Measurements from ENCODE around the gene PLD1. TPM values are rescaled to one million over a fixed set of nuclear protein-coding genes. Genes with fewer than 3 reads are reported as not detected.
"Not testable (repeated sequence)": the region's sequence is repeated elsewhere in the genome, so short reads cannot be mapped to it uniquely, and the experiment has no call there.

Gene PLD1
- total RNA-seq, 1 donor from 2014 or later: 51.5 TPM

DNA sequence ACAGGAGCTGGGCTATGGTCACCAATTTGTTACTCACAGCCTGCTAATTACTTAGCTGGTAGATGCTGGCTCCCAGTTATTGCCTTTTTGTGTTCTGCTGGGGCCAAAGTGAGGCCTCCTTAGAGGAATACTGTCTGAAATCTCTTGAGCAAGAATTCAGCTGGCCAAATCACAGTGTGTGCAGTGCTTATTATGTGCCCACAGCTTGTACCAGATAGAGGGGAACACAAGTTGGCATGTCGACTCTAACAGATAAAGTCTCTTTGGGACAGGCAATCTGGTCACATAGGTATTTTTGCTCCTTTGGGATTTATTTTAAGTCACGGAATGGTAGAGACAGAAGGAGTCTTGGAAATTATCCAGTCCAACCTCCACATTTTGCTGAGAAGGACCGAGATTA, 26.6 kb upstream of the PLD1 start:
- DNase-seq: no peak

DNA sequence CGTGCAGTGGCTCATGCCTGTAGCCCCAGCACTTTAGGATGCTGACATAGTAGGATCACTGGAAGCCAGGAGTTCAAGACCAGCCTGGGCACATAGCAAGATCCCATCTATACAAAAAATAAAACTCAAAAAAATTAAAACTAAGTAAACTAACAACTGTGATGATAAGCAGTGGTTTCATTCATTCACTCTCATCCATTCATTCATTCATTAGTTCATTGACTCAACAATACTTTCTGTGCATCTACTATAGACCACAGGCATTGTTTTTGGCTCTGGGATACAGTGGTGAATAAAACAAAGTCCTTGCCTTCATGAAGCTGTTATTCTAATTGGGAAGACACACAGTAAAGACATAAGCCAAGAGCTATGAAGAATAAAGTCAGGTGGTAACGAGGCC, 25.3 kb upstream of the PLD1 start:
- DNase-seq: no peak

DNA sequence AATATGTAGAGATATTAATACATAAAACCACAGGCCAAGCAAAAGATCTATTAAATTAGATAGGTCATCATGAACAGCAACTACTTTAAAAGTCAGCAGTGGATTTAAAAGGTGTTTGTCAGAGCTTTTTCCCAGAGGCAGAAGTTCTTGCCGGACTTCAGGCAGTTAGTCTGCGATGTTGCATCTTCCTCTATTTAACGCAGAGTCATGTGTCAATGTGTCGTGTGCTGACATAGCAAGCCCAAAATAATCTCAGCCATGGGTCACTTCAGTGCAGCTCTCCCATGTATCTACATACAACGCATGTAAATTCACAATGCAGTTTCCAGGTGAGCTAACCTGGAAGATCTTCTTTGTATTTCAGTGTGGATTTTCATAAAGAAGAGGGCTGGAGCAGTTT, 24.8 kb upstream of the PLD1 start:
- no peak for DNase-seq

DNA sequence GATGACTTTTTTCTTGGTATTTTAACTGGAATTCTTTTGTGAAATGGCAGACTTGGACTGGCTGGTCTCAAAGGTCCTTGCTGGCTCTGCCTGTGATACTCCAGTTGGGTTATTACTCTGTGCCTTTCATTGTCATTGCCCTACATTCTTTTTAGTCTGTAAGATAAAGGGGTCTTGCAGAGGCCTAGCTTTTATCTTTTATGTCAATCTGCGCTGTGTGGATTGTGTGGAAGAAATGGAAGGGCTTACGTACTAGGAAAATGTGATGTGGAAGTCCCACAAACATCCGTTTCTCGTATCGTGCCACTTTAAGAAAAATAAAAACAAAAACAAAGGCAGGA, 24.1 kb upstream of the PLD1 start:
- no peak for DNase-seq

DNA sequence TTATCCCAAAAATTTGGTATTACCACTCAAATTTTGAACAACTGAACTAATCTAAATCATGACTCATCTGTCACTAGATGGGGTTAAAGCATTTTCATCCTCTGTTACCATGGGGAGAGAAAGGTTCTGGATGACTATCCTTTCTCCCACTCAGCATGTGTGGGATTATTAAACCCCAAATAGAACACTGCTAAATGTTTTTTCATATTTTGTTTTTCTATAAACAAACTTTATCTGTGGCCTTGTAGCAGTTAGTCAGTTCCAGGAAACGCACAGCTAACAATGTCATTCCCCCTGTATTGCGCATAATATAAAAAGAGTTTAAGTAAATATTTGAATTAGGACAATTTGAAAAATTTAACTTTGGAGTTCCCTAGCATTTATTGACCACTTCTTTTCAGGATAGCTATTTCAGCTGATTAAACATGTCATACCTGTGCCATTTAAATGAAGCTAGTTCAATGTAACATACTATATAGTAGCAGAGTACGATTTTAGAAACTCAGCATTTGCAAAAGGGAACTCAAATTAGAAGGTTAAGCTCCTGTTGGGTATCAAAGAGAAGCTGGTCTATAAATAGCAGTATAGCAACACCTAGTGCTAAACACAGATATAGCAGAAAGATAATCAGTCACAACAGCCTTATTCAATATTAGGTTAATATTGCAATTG, 23.6 kb upstream of the PLD1 start:
- peak; percentile 53 for DNase-seq

DNA sequence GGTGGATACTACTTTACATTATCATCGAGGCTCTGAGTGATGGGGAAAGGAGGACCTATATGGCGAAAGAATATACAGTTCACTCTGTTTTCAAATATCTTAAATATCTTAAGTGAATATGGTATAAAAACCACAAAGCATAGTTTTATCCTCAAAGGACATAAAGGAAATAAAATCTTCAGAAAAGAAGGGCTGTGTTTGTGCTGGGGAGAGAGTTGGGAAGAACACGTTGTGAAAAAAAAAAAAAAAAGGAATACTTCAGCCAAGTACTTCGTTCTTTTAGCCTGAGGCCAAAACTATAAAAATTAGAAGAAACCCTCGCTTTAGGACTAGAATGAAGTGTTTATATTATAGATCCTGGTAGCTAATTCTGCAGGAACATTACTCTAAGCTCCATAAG, 22.7 kb upstream of the PLD1 start:
- peak; percentile 31 for DNase-seq

DNA sequence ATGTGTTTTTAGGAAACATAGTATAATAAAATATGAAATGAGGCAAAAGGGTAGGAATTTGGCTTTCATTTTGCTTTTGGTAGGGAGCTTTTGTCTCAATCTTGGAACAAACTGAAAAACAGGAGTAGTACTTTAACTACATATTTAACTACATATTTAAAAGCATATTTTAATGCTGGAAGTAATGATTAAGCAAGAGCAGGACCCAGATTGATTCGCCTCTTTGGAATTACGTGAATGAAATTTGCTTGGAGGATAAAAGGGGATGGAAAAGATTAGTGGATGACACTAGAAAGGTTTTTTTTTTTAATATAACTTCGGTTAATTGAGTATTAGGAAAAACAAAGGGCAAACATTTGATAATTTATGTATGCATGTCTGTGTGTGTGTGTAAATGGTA, 21.7 kb upstream of the PLD1 start:
- DNase-seq: peak; percentile 40

DNA sequence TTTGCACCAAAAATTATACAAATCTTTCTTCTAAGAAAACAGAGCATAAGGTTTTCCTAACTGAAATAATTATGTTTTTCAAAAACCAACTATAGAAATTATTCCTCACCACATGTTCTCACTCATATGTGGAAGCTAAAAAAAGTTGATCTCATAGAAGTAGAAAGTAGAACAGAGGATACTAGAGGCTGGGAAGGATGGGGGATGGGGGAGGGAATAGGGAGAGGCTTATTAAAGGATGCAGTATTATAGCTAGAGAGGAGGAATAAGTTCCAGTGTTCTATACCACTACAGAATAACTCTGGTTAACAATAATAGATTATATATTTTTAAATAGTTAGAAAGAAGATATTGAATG, 20.2 kb upstream of the PLD1 start:
- peak; percentile 45 for DNase-seq

DNA sequence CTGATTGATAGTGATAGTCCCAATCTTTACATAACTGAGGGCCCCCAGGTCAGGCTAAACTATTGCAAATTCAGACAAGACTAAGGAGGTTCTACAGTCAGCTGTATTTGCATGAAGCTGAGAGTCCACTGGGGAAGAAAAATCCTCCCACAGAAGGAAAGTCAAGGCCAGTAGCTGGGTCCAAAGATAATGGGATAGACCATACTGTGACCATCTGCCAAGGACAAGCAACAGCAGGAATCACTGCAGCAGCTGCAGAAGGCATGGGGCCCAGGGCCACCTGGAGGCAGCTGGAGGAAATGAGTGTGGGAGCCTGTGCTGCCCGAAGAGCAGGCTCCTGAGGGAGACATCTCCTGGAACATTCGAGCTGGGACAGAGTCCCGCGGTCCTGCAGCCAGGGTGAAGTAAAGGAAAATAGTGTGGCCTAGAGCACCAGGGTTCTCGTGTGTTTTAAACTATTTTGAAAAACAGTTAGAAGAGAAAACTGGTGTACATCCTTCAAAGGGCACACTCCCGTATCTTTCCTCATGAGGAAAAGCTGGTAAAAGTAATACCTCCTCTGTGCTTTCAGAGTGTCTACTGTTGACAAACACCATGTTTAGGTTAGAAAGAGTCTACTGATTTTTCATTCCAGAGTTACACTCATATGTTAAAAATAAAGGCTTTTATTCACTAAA, 19.7 kb upstream of the PLD1 start:
- DNase-seq: peak; percentile 55

DNA sequence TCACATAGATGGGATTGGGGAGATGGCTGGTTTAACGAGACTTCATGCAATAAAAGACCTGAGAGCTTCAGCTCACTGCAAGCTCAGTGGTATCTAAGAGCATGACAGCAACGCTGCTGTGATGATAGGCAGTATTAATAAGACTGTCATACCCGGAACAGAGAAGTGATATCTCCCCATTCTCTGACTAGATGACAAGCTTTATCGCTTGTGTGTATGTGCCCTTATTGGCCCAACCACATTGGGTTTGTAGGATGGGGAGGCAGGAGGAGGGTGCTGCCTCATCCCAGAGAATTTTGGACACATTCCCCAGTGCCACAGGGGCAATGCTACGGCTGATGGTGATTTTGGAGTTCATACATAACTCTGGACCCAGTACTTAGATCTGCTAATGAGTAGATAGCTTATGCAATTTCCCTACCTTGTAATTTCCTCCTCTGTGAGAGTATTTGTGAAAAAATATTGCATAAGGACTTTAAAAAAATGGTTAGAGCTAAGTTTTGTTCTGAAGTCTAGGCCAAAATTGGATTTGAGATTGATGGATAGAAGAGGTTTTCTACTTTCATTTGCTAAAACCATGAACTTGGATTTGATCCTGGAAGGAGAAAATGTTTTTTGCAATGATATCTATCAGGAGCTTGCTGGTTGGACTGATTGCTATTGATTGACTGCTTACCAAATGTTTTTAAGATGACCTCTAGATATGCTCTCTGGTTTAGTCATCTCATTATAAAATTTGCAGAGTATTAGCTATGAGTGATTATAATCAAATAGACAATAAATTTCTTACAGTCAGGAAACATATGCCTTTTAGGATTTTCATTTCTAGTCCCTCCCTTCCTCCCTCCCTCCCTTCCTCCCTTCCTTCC, 18.9 kb upstream of the PLD1 start:
- DNase-seq: no peak

DNA sequence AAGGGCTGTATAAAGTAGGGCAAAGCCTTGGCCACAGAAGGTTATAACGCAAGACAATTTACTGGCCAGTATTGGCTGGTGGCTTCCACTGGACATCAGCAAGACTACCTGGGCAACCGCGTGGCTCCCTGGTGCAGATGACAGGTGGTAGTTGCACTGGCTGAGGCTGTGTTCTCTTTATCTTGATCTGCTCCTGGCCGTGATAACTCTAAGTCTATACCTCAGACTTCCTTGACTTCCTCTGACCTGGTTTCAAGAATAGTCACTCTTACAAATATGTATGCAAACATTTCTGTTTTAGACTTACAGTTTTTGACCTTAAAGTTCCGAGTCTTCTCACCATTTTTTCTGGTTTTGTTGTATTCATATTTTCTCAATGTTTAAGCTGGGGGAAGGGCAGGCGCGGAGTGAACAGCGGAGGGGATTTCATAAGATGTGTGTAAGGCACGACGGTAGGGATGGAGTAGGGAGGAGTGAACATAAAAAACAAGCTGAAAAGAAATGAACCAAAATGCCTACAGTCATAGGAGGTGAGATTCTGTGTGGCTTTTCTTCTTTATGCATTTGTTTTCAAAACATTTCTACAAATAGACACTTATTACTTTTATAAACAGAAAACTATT, 17.7 kb upstream of the PLD1 start:
- no peak for DNase-seq

DNA sequence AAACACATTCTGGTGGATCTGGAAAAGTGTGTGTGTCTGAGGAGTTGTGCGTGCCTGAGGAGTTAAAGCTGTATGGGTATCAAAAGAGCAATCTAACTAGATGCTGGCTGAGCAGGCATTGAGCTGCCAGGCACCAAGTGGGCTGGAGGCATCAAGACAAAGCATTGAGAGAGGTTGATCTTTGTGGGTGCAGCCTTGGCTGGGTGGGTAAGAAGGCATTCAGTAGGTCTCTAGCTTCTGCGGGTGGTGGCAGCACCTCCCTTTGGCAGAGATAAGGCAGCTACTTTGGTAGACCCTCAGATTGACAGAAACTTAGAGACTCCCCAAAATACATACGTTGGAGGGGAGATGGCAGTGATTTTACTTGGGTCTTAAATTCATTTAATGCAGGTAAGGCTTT, 17.1 kb upstream of the PLD1 start:
- no peak for DNase-seq

DNA sequence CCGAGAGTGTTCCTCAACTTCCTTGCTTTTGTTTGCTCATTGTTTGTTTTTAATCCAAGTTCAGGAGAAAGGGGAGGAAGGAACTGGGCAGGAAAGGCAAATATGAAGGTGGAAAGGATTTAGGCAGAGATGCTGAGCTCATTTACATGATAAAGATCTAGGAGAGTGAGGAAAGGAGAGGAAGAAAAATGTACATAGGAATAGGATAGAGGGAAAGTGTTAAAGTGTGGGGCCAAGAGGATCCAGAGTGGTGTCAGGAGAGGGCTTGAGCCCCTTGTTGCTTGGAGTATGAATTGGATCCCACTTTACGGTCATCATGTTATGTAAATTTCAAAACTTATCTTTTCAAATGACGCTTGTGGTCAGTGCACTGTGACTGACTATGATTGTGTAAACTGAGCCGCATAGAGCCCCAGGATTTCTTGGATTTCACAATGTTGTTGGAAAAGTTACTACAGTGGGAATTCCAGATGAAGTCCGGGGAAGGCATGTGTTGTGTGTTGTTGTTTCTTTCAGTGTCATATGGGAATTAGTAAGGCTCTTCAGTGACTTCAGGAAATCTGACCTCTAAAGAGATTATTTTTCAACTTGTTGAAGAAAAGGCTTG, 15.0 kb upstream of the PLD1 start:
- DNase-seq: peak; percentile 69

DNA sequence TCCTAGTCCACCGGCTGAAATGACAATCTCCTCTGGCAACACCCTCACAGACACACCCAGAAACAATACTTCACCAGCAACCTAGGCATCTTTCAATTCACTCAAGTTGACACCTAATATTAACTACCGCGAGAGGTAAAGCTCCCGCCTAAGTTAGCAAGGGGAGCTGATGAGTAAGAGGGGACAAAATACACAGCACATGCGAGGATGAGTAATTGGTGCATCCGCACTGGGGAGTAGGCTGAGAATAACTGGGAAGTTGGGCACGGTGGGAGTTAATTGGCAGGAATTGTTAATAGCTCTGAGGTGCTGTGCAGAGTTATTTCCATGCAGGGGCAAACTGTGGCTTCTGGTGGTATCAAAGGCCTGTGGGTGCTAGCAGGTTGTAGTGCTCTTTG, 14.5 kb upstream of the PLD1 start:
- no peak for DNase-seq

DNA sequence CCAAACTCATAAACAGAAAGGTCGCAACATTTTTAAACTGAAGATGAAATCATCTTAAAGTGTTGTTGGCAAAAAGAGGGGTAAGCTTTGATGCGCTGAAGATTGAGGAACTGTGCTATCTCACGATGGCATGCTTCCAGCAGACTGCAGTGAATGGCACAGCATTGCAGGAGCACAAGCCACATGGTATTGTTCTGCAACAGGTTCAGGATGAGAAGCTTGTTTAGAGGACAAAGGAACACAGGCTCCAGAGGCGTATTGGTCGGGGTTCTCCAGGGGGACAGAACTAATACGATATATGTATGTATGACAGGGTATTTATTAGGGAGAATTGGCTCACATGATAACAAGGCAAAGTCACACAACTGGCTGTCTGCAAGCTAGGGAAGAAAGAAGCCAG, 13.8 kb upstream of the PLD1 start:
- DNase-seq: peak; percentile 59

DNA sequence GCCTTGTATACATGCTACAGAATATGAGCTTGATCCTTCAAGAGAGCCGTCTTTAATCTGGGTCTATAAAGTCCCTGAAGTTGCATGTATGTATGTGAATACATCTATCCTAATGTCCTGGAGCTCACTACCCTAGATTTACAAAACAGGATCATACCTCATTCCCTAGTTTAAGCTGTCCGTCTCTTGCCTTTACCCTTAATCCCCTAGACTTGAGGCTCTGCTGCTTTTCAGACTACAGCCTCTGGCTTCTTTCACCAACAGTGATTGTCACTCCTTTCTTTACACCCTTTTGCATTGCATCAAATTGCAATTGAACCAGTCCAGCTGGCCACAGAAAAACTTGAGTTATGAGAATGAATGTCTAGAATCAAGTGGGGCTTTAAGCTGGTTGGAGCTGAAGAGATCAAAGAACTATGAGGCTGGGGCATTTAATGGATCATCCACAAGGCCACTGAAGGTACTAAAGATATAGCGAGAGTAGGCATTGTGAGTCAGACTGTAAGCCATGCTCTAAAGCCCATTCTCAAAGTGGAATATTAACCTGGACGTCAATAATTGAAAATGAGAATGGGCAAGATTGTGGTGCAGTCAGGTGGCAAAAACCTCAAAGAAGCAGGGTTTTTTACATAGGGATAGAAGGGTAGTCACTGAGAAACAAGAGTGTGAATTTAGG, 12.3 kb upstream of the PLD1 start:
- DNase-seq: no peak

DNA sequence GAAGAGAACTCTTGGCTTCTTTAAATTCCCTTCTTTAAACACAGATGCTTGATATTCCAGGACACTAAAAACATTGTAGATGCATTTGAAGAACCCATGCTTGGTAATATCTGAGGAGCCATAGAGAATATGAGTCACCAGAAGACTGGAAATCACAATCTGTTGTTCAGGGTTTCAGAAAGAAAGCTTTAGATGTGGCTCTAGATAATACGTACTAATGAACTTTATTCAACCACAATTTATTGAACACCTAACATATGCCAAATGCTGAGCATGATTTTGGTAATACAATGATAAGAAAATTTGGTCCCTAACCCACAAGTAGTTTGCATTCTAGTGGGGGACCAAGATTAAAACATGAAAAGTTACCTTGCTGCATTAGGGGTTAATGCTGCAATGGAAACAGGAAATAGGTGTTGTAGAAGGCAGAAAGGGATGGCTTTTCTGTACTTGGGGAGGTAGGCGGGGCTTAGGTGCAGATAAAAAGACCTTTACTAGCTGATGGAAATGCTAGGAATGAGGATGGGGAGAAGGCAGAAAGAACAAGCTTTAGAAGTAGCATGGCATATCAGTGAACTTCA, 11.6 kb upstream of the PLD1 start:
- no peak for DNase-seq

DNA sequence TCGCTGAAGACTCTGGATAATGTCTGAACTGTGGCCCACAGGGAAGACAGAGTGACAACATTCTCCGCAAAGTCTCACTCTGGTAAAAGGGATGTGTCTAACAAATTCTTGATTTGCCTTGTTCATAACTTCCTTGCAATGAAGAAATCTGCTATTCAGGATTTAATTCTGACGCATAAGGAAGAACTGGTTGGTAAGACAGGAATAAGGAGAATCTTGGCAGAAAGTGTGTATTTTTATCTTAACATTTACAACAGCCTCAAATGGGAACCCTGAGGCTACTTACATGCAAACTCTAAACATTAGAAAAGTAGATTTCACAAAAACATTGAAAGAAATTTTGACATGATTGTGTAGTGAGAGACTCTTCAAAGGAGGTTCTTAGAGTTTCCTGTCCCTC, 10.8 kb upstream of the PLD1 start:
- no peak for DNase-seq

DNA sequence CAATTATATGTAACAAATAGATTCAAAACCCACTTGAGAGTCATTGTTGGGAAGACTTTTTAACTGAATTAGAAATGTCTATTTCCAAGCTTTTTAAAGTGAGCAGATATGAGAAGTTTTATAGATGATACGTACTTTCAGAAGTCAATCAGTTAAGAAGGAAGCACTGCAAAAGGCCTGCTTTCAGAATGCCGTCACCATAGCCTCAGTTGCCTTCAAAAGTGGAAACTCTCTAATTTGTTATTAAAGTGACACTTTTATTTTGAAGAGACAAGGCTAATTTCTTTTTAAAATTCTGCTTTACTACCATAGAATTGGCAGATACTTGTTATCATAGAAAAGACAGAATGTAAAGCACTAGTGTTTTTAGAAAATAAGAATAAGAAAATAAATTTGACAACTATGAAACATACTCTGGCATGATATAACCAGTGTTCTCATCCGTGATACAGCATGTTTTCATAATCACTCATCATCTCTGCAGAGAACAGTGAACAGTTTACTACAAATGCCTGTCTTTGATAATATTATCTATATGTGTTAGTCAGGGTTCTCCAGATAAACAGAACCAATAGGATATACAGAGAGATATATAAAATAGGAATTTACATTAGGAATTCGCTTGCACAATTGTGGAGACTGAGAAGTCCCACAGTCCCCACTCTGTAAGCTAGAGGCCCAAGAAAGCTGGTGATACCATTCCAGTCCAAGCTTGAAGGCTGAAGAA, 7.0 kb upstream of the PLD1 start:
- no peak for DNase-seq

DNA sequence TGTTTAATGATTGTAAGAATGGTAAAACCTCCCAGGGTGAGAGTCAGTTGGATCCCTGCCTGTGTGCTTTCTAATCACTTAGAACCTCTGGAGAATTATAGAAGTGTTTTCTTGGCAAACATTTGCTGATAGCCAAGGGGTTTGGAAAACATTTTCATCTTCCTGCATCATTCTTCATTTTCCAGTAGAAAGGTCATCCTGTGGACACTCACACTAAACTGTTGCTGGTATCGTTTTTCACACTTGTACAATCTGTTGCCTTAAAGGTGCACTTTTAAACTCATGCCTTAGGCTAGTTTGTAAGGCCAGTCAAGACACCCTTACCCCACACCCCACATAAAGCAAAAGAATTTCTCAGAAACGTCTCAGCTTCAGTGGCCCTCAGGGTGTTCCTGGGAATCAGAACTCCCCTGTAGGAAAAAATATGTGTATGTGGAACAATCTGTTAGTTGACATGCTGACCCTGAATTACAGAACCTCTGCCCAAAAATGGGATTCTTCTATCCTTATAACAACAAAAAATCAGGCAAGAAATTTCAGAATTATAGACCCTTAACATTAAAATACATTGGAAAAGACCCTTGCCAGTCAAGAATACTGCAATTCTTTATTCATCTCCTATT, 5.8 kb upstream of the PLD1 start:
- DNase-seq: no peak

DNA sequence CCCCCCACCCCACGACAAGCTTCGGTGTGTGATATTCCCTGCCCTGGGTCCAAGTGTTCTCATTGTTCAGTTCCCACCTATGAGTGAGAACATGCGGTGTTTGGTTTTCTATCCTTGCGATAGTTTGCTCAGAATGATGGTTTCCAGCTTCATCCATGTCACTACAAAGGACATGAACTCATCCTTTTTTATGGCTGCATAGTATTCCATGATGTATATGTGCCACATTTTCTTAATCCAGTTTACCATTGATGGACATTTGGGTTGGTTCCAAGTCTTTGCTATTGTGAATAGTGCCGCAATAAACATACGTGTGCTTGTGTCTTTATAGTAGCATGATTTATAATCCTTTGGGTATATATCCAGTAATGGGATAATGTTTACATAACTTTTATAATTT, 4.4 kb upstream of the PLD1 start:
- not testable (repeated sequence) for DNase-seq
